ENCODE data around the gene ASB4.

The ASB4 gene

DNA sequence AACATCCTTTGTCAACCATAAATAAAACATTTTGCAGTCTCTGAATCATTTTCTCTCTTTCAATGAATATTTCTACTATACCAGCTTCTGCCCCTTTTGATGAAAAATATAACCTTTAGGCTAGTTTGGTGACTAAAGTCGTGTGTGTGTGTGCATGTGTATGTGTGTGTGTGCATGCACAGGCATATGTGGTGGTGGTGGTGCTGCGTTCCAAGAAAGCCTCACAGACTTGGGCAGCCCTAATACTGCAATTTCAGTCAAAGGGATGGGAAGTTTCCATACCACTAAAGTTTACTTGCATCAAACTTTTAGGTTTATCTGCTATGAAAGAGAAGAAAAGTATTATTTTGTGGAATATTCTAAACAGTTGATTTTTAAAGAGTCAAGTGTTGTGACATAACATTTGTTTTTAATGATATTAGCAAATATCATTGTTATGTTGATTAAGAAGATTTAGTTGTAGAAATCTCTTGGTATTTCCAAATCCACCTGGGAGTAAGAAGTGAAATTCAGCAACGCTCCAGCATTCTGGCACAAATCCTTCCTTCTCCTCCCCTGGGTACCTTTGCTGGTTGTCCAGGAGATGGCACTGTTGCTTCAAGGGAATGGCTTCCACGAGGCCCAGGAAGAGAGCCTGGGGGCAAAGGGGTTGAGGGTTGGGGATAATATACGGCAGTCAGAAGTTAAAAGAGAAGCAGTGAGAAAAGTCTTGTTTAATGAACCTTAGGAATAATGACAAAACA, 41.5 kb downstream of the ASB4 start:
- no peak overlapping the region for H3K4me3 ChIP-seq (ENCODE audit: low read depth, low read length)
- peak; percentile 74 for DNase-seq (ENCODE audit: low read depth)
- TF ChIP-seq, protein P1, sequence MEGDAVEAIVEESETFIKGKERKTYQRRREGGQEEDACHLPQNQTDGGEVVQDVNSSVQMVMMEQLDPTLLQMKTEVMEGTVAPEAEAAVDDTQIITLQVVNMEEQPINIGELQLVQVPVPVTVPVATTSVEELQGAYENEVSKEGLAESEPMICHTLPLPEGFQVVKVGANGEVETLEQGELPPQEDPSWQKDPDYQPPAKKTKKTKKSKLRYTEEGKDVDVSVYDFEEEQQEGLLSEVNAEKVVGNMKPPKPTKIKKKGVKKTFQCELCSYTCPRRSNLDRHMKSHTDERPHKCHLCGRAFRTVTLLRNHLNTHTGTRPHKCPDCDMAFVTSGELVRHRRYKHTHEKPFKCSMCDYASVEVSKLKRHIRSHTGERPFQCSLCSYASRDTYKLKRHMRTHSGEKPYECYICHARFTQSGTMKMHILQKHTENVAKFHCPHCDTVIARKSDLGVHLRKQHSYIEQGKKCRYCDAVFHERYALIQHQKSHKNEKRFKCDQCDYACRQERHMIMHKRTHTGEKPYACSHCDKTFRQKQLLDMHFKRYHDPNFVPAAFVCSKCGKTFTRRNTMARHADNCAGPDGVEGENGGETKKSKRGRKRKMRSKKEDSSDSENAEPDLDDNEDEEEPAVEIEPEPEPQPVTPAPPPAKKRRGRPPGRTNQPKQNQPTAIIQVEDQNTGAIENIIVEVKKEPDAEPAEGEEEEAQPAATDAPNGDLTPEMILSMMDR (conservative IDR thresholded peaks at IDR 0.05; ENCODE audit: low read depth, low read length): peak; percentile 98

DNA sequence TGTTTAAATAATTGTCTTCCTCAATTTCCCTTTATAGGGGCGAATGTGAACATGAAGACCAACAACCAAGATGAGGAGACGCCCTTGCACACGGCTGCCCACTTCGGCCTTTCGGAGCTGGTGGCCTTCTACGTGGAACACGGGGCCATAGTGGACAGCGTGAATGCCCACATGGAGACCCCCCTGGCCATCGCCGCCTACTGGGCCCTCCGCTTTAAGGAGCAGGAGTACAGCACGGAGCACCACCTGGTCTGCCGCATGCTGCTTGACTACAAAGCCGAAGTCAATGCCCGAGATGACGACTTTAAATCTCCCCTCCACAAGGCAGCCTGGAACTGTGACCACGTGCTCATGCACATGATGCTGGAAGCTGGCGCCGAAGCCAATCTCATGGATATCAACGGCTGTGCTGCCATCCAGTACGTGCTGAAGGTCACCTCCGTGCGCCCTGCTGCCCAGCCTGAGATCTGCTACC, 42.1 kb downstream of the ASB4 start:
- TF ChIP-seq, protein P1 (conservative IDR thresholded peaks at IDR 0.05; ENCODE audit: low read depth, low read length): no peak
- DNase-seq (ENCODE audit: low read depth): no peak
- no peak overlapping the region for H3K4me3 ChIP-seq (ENCODE audit: low read depth, low read length)

DNA sequence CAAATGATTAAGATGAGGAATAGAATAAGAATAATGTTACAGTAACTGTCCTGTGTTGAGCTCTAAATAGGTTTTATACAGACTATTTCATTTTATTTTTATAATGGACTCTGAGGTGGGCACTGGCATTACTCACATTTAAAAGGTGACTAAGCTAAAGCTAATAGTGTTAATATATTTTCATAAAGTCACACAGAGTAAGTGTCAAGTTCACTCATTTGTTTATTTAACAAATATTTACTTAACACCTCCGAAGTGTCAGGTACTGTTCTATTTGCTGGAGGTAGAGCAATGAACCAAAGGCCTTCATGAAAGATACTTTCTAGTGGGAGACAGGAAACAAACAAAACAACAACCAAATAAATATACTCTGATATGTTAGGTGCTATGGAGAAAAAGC, 44.0 kb downstream of the ASB4 start:
- no peak for DNase-seq (ENCODE audit: low read depth)
- no peak overlapping the region for H3K4me3 ChIP-seq (ENCODE audit: low read depth, low read length)

DNA sequence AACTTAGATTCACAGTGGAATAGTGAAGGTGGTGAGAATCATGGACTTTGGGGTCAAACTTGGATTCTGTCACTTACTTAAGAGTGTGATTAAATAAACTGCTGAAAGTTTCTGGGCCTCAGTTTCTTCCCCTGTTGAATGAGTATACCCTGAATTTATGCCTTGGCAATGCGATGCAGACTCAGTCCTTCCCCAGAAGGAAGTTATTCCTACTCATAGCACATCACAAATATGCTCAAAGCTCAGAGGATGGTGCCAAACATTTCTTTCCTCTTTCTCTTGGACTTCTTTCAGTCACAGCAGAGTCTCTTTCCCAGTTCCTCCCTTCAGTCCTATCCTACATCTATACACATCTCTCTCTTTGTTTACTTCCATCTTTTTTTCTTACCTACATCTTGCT, 45.1 kb downstream of the ASB4 start:
- TF ChIP-seq, protein P1 (conservative IDR thresholded peaks at IDR 0.05; ENCODE audit: low read depth, low read length): no peak
- DNase-seq (ENCODE audit: low read depth): no peak
- no peak overlapping the region for H3K4me3 ChIP-seq (ENCODE audit: low read depth, low read length)

More for the DNA sequence above, 44.0 kb downstream of the ASB4 start:
- TF ChIP-seq, protein P1 (conservative IDR thresholded peaks at IDR 0.05; ENCODE audit: low read depth, low read length): no peak

DNA sequence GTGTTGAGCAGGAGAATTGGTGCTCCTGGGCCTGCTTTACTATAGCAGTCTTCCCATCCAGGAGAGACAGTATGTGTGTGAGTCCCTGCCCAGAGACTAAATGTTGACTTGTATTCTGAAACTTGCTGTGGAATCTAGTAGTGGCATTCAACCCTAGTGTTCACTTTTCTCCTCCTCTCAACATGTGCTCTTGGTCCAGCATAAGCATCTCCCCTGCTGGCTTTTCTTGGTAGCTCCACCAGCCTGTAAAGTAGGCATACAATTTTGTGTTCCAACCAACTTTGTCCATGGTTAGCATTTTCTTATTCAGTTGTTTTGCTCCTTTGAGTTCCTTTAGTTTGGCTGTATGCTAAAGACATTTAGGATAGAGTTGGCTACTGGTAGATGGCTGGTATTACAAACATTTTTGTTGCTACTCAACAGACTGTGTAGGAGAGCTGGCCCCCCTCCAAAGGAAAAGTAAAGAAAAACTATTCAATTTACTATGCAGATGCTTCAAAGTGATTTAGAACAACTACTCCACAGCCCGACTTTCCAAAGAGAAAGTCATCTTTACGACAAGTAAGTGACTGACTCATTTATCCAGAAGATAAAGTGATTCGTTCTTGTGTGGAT, 46.0 kb downstream of the ASB4 start:
- TF ChIP-seq, protein P1 (conservative IDR thresholded peaks at IDR 0.05; ENCODE audit: low read depth, low read length): no peak
- no peak for DNase-seq (ENCODE audit: low read depth)
- H3K4me3 ChIP-seq (ENCODE audit: low read depth, low read length): no peak overlapping the region

DNA sequence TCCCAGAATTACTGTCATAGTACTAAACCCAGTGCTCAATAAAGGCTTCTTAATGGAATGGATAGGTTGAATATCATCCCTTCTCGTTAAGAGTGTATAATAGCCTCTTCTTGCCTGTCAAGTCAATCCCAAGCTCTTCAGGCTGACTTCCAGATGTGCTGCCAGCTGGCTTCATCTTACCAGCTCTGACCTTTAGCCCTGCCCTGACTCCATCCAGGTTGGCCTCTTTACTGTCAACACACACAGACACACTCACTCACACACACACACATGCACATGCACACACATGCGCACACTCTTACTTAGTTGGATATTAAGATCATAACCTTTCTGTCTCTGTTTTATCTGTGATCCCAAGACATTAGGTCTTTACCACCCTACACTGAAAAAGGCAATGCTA, 49.1 kb downstream of the ASB4 start:
- H3K4me3 ChIP-seq (ENCODE audit: low read depth, low read length): no peak overlapping the region
- TF ChIP-seq, protein P1 (conservative IDR thresholded peaks at IDR 0.05; ENCODE audit: low read depth, low read length): no peak
- DNase-seq (ENCODE audit: low read depth): no peak
